HCT116 (cell line): ENCODE data around the gene PLCB2. TPM values are rescaled to one million over a fixed set of nuclear protein-coding genes. Genes with fewer than 3 reads are reported as not detected.

Experiments
- ATAC-seq: fragments of 200-7000 bp; cut with Tn5 transposase; 2 replicates; pipeline ENCODE4 v1.9.1; 2020; ENCODE audit warnings: mild to moderate bottlenecking, moderate library complexity
- BruUV-seq: library from RNA; stranded (reverse); fragments of 400-500 nt; replicated peaks from 2 replicates; lab custom pipeline; 2021; lab: Mats Ljungman, UMichigan
- CTCF ChIA-PET: fragments of 300-600 bp; sonication (Branson Sonifier 250); formaldehyde crosslinking; loops from one replicate; lab custom pipeline; 2021; ENCODE audit warnings: antibody characterized with exemption; lab: Charles Lee
- POLR2A ChIA-PET: fragments of 300-600, 350-600 bp; sonication (Branson Sonifier 250); formaldehyde crosslinking; loops from one replicate; lab custom pipeline; 2021; ENCODE audit warnings: antibody characterized with exemption; lab: Charles Lee
- RAD21 ChIA-PET, 2 experiments: fragments of 300-600 bp; sonication (Branson Sonifier 250); formaldehyde crosslinking; loops; one replicate each; lab custom pipeline; 2023; ENCODE audit warnings: low total read pairs in 2 of 2; ENCODE audit not compliant: uncharacterized antibody in 2 of 2, unreplicated experiment in 2 of 2, low non-redundant PET in 1 of 2; lab: Charles Lee
- DNase-seq: peaks from one replicate; pipeline ENCODE4 v3.0.0-alpha.2; 2010; ENCODE audit warnings: low read depth, low spot score
- H2AFZ ChIP-seq: fragments of 200-600 bp; shearing (Covaris generic), sonication (generic); 2 replicates; pipeline ENCODE4 v1.6.1; 2017; ENCODE audit warnings: low read depth, mixed run types, mixed read lengths, antibody characterized with exemption, low read length; ENCODE audit not compliant: poor library complexity, severe bottlenecking
- H3K27ac ChIP-seq: 2 replicates; pipeline ENCODE4 v1.5.1; 2012; ENCODE audit warnings: low read depth, low read length
- H3K27me3 ChIP-seq: fragments of 200-600 bp; sonication (generic); 2 replicates; pipeline ENCODE4 v1.6.1; 2016; ENCODE audit warnings: mixed run types, low read length, mixed read lengths; ENCODE audit not compliant: insufficient read depth
- H3K36me3 ChIP-seq, 2 experiments: fragments of 200-500 bp in 1 of 2; fragments of 200-600 bp in 1 of 2; sonication (Bioruptor generic) in 1 of 2; sonication (generic) in 1 of 2; 2 replicates each; pipeline versions ENCODE4 v1.5.1 to v1.6.1; 2014 to 2016; ENCODE audit warnings: low read length in 2 of 2, inconsistent platforms in 1 of 2, mixed read lengths in 1 of 2, mixed run types in 1 of 2; ENCODE audit not compliant: insufficient read depth in 2 of 2, control insufficient read depth in 1 of 2
- H3K4me1 ChIP-seq, 2 experiments: fragments of 200-600 bp in 1 of 2; sonication (generic) in 1 of 2; 2 replicates each; pipeline versions ENCODE4 v1.5.1 to v1.6.1; 2012 to 2017; ENCODE audit warnings: low read length in 2 of 2, inconsistent platforms in 1 of 2, mild to moderate bottlenecking in 1 of 2, mixed read lengths in 1 of 2, mixed run types in 1 of 2, moderate library complexity in 1 of 2; ENCODE audit not compliant: insufficient read depth in 2 of 2, control insufficient read depth in 1 of 2
- H3K4me2 ChIP-seq: fragments of 200-600 bp; sonication (generic); 2 replicates; pipeline ENCODE4 v1.6.1; 2017; ENCODE audit warnings: mixed run types, low read length, mixed read lengths
- H3K4me3 ChIP-seq, 2 experiments: fragments of 200-600 bp in 1 of 2; sonication (generic) in 1 of 2; replicated peaks in 1 of 2; 2 replicates each; pipeline ENCODE4 v1.5.1; 2011 to 2016; ENCODE audit warnings: low read length in 2 of 2, control low read depth in 1 of 2, low read depth in 1 of 2, mild to moderate bottlenecking in 1 of 2, mixed read lengths in 1 of 2, mixed run types in 1 of 2
- H3K79me2 ChIP-seq: fragments of 200-600 bp; sonication (generic); 2 replicates; pipeline ENCODE4 v1.6.1; 2017; ENCODE audit warnings: mild to moderate bottlenecking, mixed run types, low read length, moderate library complexity, mixed read lengths; ENCODE audit not compliant: insufficient read depth
- H3K9ac ChIP-seq: fragments of 200-600 bp; sonication (generic); 2 replicates; pipeline ENCODE4 v1.6.1; 2016; ENCODE audit warnings: low read length, mixed read lengths
- H3K9me2 ChIP-seq: fragments of 200-600 bp; sonication (generic), shearing (Covaris generic); 2 replicates; pipeline ENCODE4 v1.6.1; 2017; ENCODE audit warnings: mixed run types, mild to moderate bottlenecking, moderate library complexity; ENCODE audit not compliant: insufficient read depth
- H3K9me3 ChIP-seq, 2 experiments: fragments of 200-500 bp in 1 of 2; fragments of 200-600 bp in 1 of 2; sonication (Bioruptor generic) in 1 of 2; sonication (generic) in 1 of 2; 2 replicates each; pipeline ENCODE4 v1.6.1; 2014 to 2017; ENCODE audit warnings: low read length in 2 of 2, mixed read lengths in 2 of 2, inconsistent platforms in 1 of 2, low read depth in 1 of 2, mild to moderate bottlenecking in 1 of 2, mixed run types in 1 of 2, moderate library complexity in 1 of 2; ENCODE audit not compliant: control insufficient read depth in 1 of 2, insufficient read depth in 1 of 2
- H4K20me1 ChIP-seq: fragments of 200-600 bp; sonication (generic), shearing (Covaris generic); 2 replicates; pipeline ENCODE4 v1.6.1; 2017; ENCODE audit warnings: mixed run types, mild to moderate bottlenecking, moderate library complexity; ENCODE audit not compliant: insufficient read depth
- CBX3 ChIP-seq: IDR thresholded peaks from 2 replicates; pipeline ENCODE4 v1.6.1; 2012; ENCODE audit warnings: low read depth
- EGR1 ChIP-seq: IDR thresholded peaks from 2 replicates; pipeline ENCODE4 v1.6.1; 2012; ENCODE audit warnings: low read depth
- ELF1 ChIP-seq: IDR thresholded peaks from 2 replicates; pipeline ENCODE4 v1.6.1; 2012; ENCODE audit warnings: low read depth, borderline replicate concordance
- FOSL1 ChIP-seq: IDR thresholded peaks from 2 replicates; pipeline ENCODE4 v1.6.1; 2012; ENCODE audit warnings: low read depth
- JUND ChIP-seq: IDR thresholded peaks from 2 replicates; pipeline ENCODE4 v1.6.1; 2012
- POLR2A ChIP-seq: IDR thresholded peaks from 2 replicates; pipeline ENCODE4 v1.7.0; 2011; ENCODE audit warnings: borderline replicate concordance; ENCODE audit not compliant: insufficient read depth, insufficient read length; ENCODE audit errors: extremely low read depth
- POLR2AphosphoS5 ChIP-seq: IDR thresholded peaks from 2 replicates; pipeline ENCODE4 v1.6.1; 2011; ENCODE audit warnings: mild to moderate bottlenecking, low read depth, low read length, moderate library complexity
- RAD21 ChIP-seq: IDR thresholded peaks from 2 replicates; pipeline ENCODE4 v1.6.1; 2012; ENCODE audit warnings: low read depth, mild to moderate bottlenecking
- SIN3A ChIP-seq: IDR thresholded peaks from 2 replicates; pipeline ENCODE4 v1.6.1; 2012; ENCODE audit warnings: low read depth
- SP1 ChIP-seq: IDR thresholded peaks from 2 replicates; pipeline ENCODE4 v1.6.1; 2012; ENCODE audit warnings: low read depth
- SRF ChIP-seq: IDR thresholded peaks from 2 replicates; pipeline ENCODE4 v1.6.1; 2012; ENCODE audit warnings: low read depth
- TCF7L2 ChIP-seq: IDR thresholded peaks from 2 replicates; pipeline ENCODE4 v1.7.0; 2011; ENCODE audit warnings: borderline replicate concordance, inconsistent platforms; ENCODE audit not compliant: insufficient read depth, insufficient read length; ENCODE audit errors: extremely low read depth
- YY1 ChIP-seq: IDR thresholded peaks from 2 replicates; pipeline ENCODE4 v1.6.1; 2011; ENCODE audit warnings: low read length, low read depth, moderate library complexity, mild to moderate bottlenecking; ENCODE audit not compliant: insufficient replicate concordance; ENCODE audit errors: extremely low read depth
- intact Hi-C: fragments of 100-400 bp; cut with micrococcal nuclease; formaldehyde crosslinking; loops from 2 replicates; pipeline ENCODE4 v1.10.0; 2022
- total RNA-seq: library from RNA; stranded (reverse); gene quantifications from one replicate; pipeline ENCODE4 v1.2.1, GENCODE V29; 2021; ENCODE audit not compliant: unreplicated experiment
- TF ChIP-seq, protein P1 (sequence below): IDR thresholded peaks from 2 replicates; pipeline ENCODE4 v1.6.1; 2012
- TF ChIP-seq, protein P2 (sequence below): IDR thresholded peaks from 2 replicates; pipeline ENCODE4 v1.6.1; 2011; ENCODE audit warnings: mild to moderate bottlenecking, low read length, moderate library complexity; ENCODE audit not compliant: insufficient replicate concordance; ENCODE audit errors: extremely low read depth

PLCB2 gene
- total RNA-seq, 1 experiment from 2014 or later: 2.8 TPM

DNA sequence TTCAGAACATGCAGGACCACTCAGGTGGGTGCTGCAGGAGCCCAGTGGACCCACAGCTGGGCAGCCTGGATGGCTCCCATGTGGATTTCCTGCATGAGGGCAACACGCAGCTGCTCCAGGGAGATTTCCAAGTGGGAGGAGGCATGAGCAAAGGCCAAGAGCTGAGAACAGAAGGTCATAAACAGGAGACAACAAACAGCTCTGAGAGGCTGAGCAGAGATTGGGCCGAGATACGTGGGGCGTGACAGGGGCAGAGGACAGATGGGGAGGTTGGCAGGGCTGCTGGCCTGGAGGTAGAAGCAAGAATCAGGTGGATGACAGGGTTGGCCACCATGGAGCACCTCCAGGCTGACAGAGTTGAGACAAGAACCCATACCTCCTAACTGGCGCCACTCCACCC, 46.0 kb upstream of the PLCB2 start:
- BruUV-seq: no TSS peak
- ChIA-PET POLR2A (no interaction called here), RAD21 (no interaction called here), CTCF (interaction anchor here (1.4 to 5.2 kb wide), 2 partner anchors 10 to 13 kb away, joined by 4 to 22 read pairs; partner anchors contain the start of gene CCDC9B)
- Histone ChIP-seq H3K4me2 (peak overlapping the region; percentile 46), H3K27me3 (no peaks in the 10 kb centered on the region), H3K4me3 (no peak overlapping the region), H3K9ac (no peak overlapping the region), H3K4me1 (peaks cover 13 to 29% of the 10 kb centered on the region in 2 experiments), H3K9me2 (no peaks in the 10 kb centered on the region), H4K20me1 (no peaks in the 10 kb centered on the region), H3K36me3 (no peaks in the 10 kb centered on the region), H3K27ac (no peak overlapping the region; the same call in 1 of the 2 replicates), H3K79me2 (no peaks in the 10 kb centered on the region), H3K9me3 (no peaks in the 10 kb centered on the region), H2AFZ (no peak overlapping the region)
- DNase-seq (no peak), ATAC-seq (no peak)
- intact Hi-C loops: no loop called here
- TF ChIP-seq RAD21 (no peak), SIN3A (no peak)

DNA sequence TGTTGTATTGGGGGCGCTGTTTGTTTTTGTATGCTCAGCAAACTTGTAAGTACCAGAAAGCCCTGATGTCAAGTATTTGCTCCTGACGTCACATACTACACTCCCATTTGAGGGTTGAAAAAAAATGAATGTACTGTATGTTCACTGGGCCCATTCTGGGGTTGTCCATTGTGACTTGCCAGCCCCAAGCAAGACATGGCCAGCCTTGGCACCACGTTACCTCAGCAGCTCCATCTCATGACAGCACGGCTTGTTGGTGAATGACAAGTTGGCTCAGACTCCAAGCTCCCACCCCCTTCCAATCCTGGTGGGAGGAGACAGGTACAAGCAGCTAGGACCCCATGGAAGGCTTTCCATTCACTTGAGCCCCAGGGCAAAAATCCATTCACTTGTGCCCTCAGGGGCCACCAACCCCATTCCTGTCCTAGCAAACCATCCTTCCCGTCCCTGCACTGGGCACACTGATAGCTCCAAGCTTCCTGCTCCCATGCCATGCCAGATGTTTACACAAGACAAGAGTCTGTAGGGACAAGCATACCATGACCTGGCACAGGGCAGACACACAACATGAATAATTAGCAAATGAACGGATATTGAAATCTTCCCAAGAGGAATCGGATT, 44.7 kb upstream of the PLCB2 start:
- Histone ChIP-seq H3K4me1 (peaks cover 8 to 33% of the 10 kb centered on the region in 2 experiments), H3K4me2 (no peak overlapping the region), H3K27ac (no peak overlapping the region), H3K9me3 (no peaks in the 10 kb centered on the region), H3K9ac (no peak overlapping the region), H4K20me1 (no peaks in the 10 kb centered on the region), H3K36me3 (no peaks in the 10 kb centered on the region), H3K79me2 (no peaks in the 10 kb centered on the region), H3K9me2 (no peaks in the 10 kb centered on the region), H2AFZ (no peak overlapping the region), H3K27me3 (no peaks in the 10 kb centered on the region), H3K4me3 (no peak overlapping the region)
- ChIA-PET POLR2A (no interaction called here), CTCF (interaction anchor here (1.4 kb wide), 1 partner anchor 12 kb away, joined by 4 read pairs; the partner anchor contains the start of gene CCDC9B), RAD21 (no interaction called here)
- intact Hi-C loops: no loop called here
- ATAC-seq: no peak
- no TSS peak for BruUV-seq
- DNase-seq: no peak
- TF ChIP-seq, protein P1, sequence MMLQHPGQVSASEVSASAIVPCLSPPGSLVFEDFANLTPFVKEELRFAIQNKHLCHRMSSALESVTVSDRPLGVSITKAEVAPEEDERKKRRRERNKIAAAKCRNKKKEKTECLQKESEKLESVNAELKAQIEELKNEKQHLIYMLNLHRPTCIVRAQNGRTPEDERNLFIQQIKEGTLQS: no peak
- TF ChIP-seq POLR2AphosphoS5: no peak
- TF ChIP-seq CBX3: no peak
- TF ChIP-seq POLR2A: no peak
- no peak for TF ChIP-seq SP1
- no peak for TF ChIP-seq SIN3A
- TF ChIP-seq EGR1: no peak
- TF ChIP-seq, protein P2, sequence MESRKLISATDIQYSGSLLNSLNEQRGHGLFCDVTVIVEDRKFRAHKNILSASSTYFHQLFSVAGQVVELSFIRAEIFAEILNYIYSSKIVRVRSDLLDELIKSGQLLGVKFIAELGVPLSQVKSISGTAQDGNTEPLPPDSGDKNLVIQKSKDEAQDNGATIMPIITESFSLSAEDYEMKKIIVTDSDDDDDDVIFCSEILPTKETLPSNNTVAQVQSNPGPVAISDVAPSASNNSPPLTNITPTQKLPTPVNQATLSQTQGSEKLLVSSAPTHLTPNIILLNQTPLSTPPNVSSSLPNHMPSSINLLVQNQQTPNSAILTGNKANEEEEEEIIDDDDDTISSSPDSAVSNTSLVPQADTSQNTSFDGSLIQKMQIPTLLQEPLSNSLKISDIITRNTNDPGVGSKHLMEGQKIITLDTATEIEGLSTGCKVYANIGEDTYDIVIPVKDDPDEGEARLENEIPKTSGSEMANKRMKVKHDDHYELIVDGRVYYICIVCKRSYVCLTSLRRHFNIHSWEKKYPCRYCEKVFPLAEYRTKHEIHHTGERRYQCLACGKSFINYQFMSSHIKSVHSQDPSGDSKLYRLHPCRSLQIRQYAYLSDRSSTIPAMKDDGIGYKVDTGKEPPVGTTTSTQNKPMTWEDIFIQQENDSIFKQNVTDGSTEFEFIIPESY: no peak
- TF ChIP-seq TCF7L2: no peak
- no peak for TF ChIP-seq YY1
- no peak for TF ChIP-seq JUND
- no peak for TF ChIP-seq ELF1
- TF ChIP-seq FOSL1: no peak
- TF ChIP-seq SRF: no peak
